GM12874 (cell line): ENCODE results near the gene OGDH.

Source experiments
- TF ChIP-seq, protein P1 (sequence below): IDR thresholded peaks from 2 replicates; pipeline ENCODE4 v1.5.1; 2011; ENCODE audit warnings: low read depth, mild to moderate bottlenecking, control low read depth, low read length, moderate library complexity; ENCODE audit not compliant: insufficient read depth

Gene OGDH

DNA sequence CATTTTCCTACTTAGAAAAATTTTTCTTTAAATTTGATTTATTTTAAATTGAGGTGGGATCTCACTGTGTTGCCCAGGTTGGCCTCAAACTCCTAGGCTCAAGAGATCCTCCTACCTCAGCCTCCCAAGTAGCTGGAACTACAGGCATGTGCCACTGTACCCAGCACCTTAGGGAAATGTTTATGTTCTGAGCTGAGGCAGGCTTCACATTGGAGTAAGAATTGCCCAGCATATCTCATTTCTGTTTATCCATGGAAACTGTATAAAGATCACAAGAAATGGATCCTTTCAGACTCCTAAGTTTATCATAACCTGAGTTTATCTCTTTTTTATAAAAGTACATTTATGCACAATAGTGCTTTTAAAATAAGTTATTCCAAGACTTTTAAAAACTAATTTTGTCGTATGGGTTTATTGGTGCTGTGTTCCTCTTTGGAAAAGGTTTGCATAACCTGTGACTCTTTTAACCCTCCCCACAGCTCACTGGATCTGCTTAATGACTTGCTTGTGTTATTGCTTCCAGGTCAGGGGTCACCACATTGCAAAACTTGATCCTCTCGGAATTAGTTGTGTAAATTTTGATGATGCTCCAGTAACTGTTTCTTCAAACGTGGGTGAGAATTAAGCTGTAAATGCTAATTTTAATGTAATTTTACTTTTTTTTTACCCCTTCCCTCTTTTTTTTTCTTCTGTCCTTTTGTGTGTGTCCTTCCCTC, 40.7 kb downstream of the OGDH start:
- TF ChIP-seq, protein P1, sequence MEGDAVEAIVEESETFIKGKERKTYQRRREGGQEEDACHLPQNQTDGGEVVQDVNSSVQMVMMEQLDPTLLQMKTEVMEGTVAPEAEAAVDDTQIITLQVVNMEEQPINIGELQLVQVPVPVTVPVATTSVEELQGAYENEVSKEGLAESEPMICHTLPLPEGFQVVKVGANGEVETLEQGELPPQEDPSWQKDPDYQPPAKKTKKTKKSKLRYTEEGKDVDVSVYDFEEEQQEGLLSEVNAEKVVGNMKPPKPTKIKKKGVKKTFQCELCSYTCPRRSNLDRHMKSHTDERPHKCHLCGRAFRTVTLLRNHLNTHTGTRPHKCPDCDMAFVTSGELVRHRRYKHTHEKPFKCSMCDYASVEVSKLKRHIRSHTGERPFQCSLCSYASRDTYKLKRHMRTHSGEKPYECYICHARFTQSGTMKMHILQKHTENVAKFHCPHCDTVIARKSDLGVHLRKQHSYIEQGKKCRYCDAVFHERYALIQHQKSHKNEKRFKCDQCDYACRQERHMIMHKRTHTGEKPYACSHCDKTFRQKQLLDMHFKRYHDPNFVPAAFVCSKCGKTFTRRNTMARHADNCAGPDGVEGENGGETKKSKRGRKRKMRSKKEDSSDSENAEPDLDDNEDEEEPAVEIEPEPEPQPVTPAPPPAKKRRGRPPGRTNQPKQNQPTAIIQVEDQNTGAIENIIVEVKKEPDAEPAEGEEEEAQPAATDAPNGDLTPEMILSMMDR, result no peak

DNA sequence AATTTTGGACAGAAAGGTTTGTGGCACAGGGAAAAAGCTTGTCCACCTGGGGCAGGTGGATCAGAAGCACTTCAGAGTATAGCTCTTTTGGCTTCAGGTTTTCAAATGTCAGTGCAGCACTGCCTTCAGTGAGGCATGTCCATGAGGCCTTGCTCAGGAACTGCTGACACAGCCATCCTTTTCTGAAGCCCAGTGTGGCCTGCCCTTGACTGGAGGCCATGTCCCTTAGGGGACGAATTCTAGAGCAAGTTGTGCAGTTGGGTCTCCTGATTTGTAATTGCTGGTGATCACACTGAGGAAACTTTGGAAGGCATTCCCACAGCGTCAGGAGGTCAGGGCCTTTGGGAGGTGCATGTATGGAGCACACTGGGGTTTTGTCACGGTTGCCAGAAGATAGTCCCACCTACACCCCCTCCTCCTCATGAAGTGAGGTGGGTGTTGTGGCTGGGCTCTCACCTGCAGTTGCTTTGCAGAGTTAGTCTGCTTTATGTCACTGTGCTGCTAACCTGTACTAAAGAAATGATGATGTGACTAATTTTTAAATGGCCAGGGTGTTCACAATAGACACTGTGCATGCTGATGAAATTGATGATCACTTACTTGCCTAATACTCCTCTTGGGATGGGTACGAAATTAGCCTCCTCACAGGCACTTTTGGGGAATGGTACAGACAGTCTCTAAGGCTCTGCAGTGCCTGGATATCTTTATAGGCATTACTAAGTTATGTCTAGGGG, 41.7 kb downstream of the OGDH start:
- TF ChIP-seq, protein P1, result no peak

- TF ChIP-seq, protein P1, result no peak
These were observed 43.8 kb downstream of the OGDH start for GRCh38 chr7:44650242-44650641.

DNA sequence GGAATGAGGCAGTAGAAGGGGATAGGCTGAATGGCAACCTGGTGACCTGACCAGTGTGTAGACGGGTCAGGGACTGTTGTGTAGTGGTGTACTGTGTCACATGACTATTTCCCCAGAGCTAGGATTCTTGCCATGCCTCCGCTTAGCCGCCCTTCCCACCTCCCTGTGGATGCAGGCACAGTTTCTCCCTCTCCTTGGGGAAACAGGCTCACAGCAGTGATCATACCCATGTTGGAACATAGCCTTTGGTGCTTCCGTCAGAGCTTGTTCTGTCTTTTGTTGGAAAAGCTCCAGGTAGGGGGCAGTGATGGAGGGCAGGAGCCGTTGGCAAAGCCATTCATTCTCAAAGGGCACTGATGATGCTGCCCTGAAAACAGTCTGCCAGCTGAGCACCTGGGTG, 44.3 kb downstream of the OGDH start:
- TF ChIP-seq, protein P1, result no peak

DNA sequence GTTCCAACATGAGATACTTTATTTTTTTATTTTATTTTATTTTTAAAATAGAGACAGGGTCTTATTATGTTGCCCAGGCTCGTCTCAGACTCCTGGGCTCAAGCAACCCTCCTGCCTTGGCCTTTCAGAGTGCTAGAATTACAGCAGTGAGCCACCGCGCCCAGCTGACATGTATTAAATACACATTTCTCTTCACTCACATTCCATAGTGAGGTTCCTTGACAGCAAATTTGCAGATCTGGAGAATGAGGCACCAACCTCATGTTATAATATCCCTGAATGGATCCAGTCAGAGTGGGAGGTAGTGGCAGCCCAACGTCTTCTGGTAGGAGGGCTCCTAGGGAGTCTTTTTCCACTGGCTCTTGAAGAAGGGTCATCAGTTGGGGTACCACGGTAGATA, 46.1 kb downstream of the OGDH start:
- TF ChIP-seq, protein P1, result no peak

GRCh38 chr7:44654255-44654796, 47.9 kb downstream of the OGDH start:
- TF ChIP-seq, protein P1, result no peak

DNA sequence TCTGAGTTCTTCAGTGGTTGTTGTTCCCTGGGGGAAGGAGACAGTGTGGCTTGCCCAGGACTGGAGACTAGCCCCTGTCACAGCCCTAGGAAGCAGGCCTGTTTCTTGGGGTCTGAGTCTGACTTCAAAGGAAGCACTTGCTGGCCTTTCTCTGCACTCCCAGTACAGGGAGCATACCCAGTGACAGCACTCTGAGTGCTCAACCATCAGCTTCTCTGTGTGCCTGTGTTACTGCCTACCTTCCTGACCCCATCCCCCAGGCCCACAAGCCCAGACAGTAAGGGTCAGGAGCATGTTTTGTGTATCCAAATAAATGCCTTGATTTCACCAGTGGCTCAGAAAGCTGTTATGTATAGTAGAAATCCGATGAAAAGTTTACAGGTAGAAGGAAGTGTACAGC, 48.9 kb downstream of the OGDH start:
- TF ChIP-seq, protein P1, result no peak
